ENCODE results near the gene NDUFAF3.

Gene NDUFAF3

DNA sequence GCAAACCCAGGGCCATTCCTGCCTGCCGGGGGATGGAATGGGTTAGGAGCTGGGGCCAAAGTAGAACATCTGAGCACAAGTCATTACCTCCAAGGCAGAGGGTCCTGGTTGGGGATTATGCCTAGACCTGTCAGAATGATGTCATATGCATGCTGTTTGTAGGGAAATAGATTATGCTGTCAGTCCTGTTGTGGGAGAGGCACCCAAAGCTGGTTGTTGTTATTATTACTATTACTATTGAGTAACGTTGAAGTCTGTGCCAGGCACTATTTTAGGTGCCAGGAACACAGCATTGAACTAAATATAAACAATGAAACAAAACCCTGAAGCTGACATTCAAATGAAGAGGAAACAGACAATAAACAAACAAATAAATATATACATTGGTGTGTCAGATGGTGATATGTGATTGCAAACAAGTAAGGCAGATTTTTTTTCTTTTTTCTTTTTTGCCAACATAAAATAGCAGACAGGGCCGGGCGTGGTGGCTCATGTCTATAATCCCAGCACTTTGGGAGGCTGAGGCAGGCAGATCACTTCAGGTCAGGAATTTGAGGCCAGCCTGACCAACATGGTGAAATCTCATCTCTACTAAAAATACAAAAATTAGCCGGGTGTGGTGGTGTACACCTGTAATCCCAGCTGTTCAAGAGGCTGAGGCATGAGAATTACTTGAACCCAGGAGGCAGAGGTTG, 29.9 kb upstream of the NDUFAF3 start:
- TF ChIP-seq, protein P1, sequence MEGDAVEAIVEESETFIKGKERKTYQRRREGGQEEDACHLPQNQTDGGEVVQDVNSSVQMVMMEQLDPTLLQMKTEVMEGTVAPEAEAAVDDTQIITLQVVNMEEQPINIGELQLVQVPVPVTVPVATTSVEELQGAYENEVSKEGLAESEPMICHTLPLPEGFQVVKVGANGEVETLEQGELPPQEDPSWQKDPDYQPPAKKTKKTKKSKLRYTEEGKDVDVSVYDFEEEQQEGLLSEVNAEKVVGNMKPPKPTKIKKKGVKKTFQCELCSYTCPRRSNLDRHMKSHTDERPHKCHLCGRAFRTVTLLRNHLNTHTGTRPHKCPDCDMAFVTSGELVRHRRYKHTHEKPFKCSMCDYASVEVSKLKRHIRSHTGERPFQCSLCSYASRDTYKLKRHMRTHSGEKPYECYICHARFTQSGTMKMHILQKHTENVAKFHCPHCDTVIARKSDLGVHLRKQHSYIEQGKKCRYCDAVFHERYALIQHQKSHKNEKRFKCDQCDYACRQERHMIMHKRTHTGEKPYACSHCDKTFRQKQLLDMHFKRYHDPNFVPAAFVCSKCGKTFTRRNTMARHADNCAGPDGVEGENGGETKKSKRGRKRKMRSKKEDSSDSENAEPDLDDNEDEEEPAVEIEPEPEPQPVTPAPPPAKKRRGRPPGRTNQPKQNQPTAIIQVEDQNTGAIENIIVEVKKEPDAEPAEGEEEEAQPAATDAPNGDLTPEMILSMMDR (IDR thresholded peaks at IDR 0.05; ENCODE audit: low read depth, low read length), result no peak
- no peak for DNase-seq (ENCODE audit: low read depth, low spot score)
- no peak overlapping the region for H3K4me3 ChIP-seq (ENCODE audit: low read depth, low read length)
- in situ Hi-C loops (cut with HindIII; ENCODE audit: low sequenced_read_pairs), result no loop called here

DNA sequence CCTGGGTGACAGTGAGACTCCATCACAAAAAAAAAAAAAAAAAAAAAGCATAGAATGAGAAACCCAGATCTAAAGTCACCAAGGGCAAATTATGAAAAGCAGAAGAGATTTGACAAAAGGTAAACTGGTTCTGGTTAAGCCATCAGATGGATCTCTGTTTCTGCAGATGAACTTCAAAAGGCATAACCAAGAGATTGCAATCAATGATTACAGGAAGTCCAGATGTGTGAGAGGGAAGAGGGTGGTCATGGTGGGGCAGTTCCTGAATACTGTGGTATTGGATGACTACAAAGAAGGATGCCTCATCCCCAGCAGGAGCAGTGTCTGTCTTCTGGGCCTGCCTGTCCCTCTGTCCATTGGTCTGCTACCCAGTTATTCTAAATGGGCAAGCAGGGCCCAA, 28.1 kb upstream of the NDUFAF3 start:
- no peak overlapping the region for H3K4me3 ChIP-seq (ENCODE audit: low read depth, low read length)
- in situ Hi-C loops (cut with HindIII; ENCODE audit: low sequenced_read_pairs), result no loop called here
- DNase-seq (ENCODE audit: low read depth, low spot score), result no peak
- TF ChIP-seq, protein P1 (IDR thresholded peaks at IDR 0.05; ENCODE audit: low read depth, low read length), result no peak

GRCh38 chr3:48996640-48997039, 25.3 kb upstream of the NDUFAF3 start:
- no peak for DNase-seq (ENCODE audit: low read depth, low spot score)
- in situ Hi-C loops (cut with HindIII; ENCODE audit: low sequenced_read_pairs), result no loop called here
- H3K4me3 ChIP-seq (ENCODE audit: low read depth, low read length), result no peak overlapping the region
- TF ChIP-seq, protein P1 (IDR thresholded peaks at IDR 0.05; ENCODE audit: low read depth, low read length), result no peak

- in situ Hi-C loops (cut with HindIII; ENCODE audit: low sequenced_read_pairs), result no loop called here
- no peak for DNase-seq (ENCODE audit: low read depth, low spot score)
- TF ChIP-seq, protein P1 (IDR thresholded peaks at IDR 0.05; ENCODE audit: low read depth, low read length), result no peak
- H3K4me3 ChIP-seq (ENCODE audit: low read depth, low read length), result no peak overlapping the region
Observed at GRCh38 chr3:48997102-48997635, 24.8 kb upstream of the NDUFAF3 start.

DNA sequence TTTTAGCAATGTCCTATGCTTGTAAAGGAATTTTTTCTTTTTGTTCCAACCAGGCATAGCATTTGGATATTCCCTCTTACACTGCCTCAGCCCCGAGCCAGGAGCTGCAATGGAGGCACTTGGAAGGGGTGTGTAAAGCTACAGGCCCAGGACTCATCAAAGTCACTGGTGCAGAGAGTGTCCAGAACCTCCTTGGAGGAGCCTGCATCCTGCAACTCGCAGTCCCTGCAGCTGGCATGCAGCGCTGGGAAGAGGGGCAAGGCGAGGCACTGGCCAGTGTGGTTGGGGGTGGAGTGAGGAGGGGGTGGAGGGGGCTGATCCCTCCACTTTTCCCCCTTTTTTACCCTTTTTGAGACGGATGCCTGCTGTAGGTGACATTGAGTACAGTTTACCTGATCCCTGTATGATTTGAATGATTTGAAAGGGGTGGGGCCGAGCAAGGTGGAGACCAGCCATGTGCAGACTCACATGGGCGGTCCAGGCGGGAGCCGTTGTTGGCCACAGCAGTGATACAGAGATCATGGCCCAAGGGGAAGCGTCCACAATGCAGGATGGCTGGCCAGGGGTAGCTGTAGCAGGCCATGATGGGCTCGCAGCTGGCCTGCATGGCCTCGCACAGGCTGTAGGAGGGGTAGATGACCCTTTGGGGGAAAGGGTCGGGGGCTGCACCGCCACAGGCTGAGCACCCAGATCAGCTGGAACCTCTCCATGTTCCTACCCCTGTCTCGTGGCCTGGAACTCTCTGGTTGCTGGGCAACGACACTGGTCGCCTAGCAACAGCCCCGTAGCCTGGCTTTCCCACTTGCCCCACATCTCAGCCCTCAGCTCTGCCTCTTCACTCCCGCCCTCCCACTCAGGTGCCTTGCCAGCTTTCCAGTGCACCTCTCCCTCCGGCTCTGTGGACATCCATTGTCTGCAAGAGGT, 23.9 kb upstream of the NDUFAF3 start:
- TF ChIP-seq, protein P1 (IDR thresholded peaks at IDR 0.05; ENCODE audit: low read depth, low read length), result no peak
- in situ Hi-C loops (cut with HindIII; ENCODE audit: low sequenced_read_pairs), result no loop called here
- no peak overlapping the region for H3K4me3 ChIP-seq (ENCODE audit: low read depth, low read length)
- DNase-seq (ENCODE audit: low read depth, low spot score), result no peak

- DNase-seq (ENCODE audit: low read depth, low spot score), result no peak
- TF ChIP-seq, protein P1 (IDR thresholded peaks at IDR 0.05; ENCODE audit: low read depth, low read length), result no peak
- no peak overlapping the region for H3K4me3 ChIP-seq (ENCODE audit: low read depth, low read length)
- in situ Hi-C loops (cut with HindIII; ENCODE audit: low sequenced_read_pairs), result no loop called here
Observed at GRCh38 chr3:48999085-48999858, 22.6 kb upstream of the NDUFAF3 start.

Data from astrocyte of the spinal cord (primary cell).